T-helper 2 cell treated with Interferon-gamma antibody and Interleukin-4, amounts not matched to agents 5 μg/mL and 100 μg/mL, for 36 hours (primary cell): ENCODE data around the gene LPIN1.
A peak's percentile ranks its signal among the peaks of the same experiment; 100 is the strongest.

Experiments used
- DNase-seq: peaks from one replicate; pipeline ENCODE4 v3.0.0; 2021; ENCODE audit warnings: low spot score
- H3K27ac Mint-ChIP-seq: one replicate; pipeline ENCODE4 v1.8.0; 2021; ENCODE audit warnings: mild to moderate bottlenecking, mixed read lengths
- H3K27me3 Mint-ChIP-seq: one replicate; pipeline ENCODE4 v1.8.0; 2021; ENCODE audit warnings: low read depth, mixed read lengths
- H3K36me3 Mint-ChIP-seq: one replicate; pipeline ENCODE4 v1.8.0; 2021; ENCODE audit warnings: low read depth, mixed read lengths
- H3K4me1 Mint-ChIP-seq: one replicate; pipeline ENCODE4 v1.8.0; 2021; ENCODE audit warnings: low read depth, mixed read lengths
- H3K4me3 Mint-ChIP-seq: one replicate; pipeline ENCODE4 v1.8.0; 2022; ENCODE audit warnings: mild to moderate bottlenecking, moderate library complexity, mixed read lengths
- H3K9me3 Mint-ChIP-seq: one replicate; pipeline ENCODE4 v1.8.0; 2021; ENCODE audit warnings: mixed read lengths

The LPIN1 gene

DNA sequence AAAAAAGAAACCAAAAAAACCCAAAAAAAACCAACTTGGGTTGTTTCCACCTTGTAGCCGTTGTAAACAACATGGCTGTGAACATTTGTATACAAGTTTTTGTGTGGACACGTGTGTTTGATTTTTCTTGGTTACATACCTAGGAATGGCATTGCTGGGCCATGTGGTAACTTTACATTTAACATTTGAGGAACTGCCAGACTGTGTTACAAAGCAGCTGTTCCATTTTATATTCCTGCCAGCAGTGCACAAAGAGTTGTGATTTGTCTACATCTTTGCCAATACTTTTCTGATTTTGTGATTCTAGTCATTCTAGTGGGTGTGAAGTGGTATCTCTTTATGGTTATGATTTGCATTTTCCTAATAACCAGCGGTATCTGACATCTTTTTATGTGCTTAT, 22.5 kb downstream of the LPIN1 start:
- Mint-ChIP-seq H3K4me3 (no peak overlapping the region), H3K36me3 (peaks cover 70% of the 10 kb centered on the region), H3K27ac (no peak overlapping the region), H3K9me3 (no peaks in the 10 kb centered on the region), H3K27me3 (no peaks in the 10 kb centered on the region), H3K4me1 (peaks cover 23% of the 10 kb centered on the region)
- no peak for DNase-seq

DNA sequence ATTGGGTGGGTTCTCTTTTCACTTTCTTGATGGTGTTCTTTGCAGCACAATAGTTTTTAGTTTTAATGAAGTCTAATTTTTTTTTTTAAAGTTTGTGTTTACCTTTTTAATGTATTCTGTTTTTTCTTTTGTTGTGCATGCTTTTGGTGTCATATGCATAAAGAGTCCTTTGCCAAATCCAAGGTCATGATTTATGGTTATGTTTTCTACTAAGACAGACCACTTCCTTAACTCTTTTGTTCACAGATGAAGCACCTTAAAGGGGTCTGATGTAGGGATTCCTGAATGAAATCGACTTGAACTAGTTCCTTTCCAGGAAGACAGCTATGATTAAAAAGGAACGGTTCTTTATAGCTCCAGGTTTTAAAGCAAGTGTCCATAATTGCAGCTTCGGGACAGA, 23.1 kb downstream of the LPIN1 start:
- Mint-ChIP-seq H3K27me3 (no peaks in the 10 kb centered on the region), H3K4me1 (peaks cover 29% of the 10 kb centered on the region), H3K9me3 (no peaks in the 10 kb centered on the region), H3K27ac (no peak overlapping the region), H3K4me3 (no peak overlapping the region), H3K36me3 (peaks cover 73% of the 10 kb centered on the region)
- no peak for DNase-seq

DNA sequence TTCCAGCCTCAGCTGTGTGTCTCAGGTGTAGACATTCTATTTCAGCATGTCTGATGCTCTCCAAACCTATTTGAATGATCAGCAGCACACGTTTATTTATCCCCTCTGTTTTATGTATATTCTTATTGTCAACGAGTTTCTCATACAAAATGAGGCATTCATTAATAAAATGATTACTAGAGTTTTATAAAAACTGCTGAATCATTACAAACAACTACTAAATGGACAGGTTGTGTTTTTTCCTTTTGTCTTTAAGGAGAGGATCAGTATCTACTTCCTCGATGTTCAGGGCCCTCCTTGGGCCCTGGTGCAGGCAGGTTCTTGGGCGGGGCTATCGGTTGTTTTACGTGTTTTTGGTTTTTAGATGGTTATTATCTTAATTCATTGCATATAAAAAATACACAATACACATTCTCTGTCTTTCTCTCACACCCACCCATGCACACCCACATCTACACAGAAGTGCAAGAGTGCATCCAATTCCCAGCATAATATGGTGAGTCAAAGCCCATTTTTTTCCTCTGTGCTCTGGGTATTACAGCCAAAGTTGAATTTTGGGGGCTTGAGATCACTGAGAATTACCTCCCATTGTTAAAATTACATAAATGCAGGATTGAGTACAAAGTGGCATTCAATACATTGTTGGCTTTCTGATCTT, 24.2 kb downstream of the LPIN1 start:
- no peaks in the 10 kb centered on the region for H3K9me3 Mint-ChIP-seq
- DNase-seq, result no peak
- H3K4me3 Mint-ChIP-seq, result no peak overlapping the region
- peak overlapping the region; percentile 38 for H3K27ac Mint-ChIP-seq
- peaks cover 74% of the 10 kb centered on the region for H3K36me3 Mint-ChIP-seq
- peaks cover 37% of the 10 kb centered on the region for H3K4me1 Mint-ChIP-seq
- no peaks in the 10 kb centered on the region for H3K27me3 Mint-ChIP-seq

DNA sequence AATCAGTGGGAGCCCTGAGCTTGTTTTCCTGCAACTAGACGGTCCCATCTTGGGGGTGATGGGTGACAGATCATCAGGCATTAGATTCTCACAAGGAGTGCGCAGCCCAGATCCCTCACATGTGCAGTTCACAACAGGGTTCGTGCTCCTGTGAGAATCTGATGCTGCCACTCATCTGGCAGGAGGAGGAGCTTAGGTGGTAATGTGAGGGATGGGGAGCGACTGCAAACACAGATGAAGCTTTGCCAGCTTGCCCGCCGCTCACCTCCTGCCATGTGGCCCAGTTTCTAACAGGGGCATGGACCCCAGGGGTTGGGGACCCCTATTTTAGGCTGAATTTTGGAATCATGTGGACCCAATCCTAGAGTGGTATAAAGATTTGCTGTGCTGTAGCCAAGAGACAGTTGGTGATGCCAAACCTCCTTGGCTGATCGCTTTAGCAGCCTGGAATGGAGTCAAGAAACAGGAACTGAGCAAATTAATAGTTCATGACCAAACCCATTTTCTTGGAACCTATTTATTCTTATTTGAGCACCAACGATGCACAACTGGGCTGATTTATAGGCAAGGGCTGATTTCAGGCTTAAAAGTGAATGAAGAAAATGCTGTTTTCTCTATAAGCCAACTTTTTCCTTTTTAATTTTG, 25.7 kb downstream of the LPIN1 start:
- no peak overlapping the region for H3K27ac Mint-ChIP-seq
- no peaks in the 10 kb centered on the region for H3K9me3 Mint-ChIP-seq
- no peaks in the 10 kb centered on the region for H3K27me3 Mint-ChIP-seq
- DNase-seq, result no peak
- H3K36me3 Mint-ChIP-seq, result peaks cover 64% of the 10 kb centered on the region
- peaks cover 37% of the 10 kb centered on the region for H3K4me1 Mint-ChIP-seq
- H3K4me3 Mint-ChIP-seq, result no peak overlapping the region

DNA sequence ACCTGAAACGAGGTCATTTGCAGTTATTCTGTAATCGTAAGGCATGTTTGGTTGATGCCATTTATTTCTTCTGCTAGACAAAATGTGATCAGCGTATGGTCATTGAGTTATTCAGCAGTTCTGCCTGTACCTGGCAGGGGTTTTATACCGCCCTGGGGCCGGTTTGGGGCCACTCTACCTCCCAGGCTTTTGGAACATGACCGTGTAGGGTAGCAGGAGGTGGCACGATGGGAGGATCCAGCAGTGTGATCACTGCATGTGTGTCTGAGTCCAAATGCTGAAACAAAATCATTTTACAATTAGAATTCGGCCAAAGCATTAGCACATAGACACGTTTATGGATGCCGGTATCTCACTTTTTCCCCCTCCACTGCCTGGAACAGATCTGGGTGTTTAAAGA, 26.7 kb downstream of the LPIN1 start:
- peak overlapping the region; percentile 21 for H3K27ac Mint-ChIP-seq
- peaks cover 66% of the 10 kb centered on the region for H3K36me3 Mint-ChIP-seq
- H3K4me1 Mint-ChIP-seq, result peaks cover 41% of the 10 kb centered on the region
- no peak for DNase-seq
- H3K9me3 Mint-ChIP-seq, result no peaks in the 10 kb centered on the region
- H3K27me3 Mint-ChIP-seq, result no peaks in the 10 kb centered on the region
- no peak overlapping the region for H3K4me3 Mint-ChIP-seq

DNA sequence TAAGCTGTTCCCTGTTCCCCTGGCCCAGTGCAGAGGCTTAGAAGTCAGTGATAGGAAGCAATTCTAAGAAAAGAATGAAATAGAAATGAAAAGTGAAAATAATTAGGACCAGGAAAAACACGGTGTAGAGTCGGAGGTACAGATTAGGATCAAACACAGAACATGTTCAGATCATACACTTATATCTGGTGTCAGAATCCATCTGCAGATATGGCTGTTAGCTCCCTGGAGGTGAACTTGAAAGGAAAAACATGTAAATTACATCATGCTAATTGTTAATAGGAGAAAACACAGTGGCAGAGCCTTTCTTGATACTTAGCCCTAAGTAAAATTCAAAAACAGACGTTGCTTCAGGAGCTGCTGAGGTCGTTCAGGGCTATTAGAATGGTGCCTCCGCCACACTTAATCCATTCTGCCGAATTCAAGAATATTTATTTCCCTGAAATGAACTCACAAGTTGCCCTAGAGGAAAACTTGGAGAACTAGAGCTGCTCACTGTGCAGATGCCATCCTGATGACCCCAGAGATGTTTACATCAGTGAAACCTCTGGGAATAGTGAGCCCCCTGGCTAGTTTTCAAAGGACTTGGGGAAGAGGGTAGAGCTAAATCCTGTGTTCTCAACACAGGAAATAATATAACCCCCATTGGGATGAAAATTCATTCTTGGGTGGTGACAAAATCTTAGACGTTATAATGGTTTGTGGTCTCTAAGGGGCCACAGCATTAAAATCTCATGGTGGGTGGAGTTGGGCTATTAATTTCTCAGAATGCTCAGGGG, 27.5 kb downstream of the LPIN1 start:
- Mint-ChIP-seq H3K4me1 (peaks cover 49% of the 10 kb centered on the region), H3K27ac (peak overlapping the region; percentile 82), H3K27me3 (no peaks in the 10 kb centered on the region), H3K4me3 (peak overlapping the region; percentile 35), H3K9me3 (no peaks in the 10 kb centered on the region), H3K36me3 (peaks cover 69% of the 10 kb centered on the region)
- no peak for DNase-seq

DNA sequence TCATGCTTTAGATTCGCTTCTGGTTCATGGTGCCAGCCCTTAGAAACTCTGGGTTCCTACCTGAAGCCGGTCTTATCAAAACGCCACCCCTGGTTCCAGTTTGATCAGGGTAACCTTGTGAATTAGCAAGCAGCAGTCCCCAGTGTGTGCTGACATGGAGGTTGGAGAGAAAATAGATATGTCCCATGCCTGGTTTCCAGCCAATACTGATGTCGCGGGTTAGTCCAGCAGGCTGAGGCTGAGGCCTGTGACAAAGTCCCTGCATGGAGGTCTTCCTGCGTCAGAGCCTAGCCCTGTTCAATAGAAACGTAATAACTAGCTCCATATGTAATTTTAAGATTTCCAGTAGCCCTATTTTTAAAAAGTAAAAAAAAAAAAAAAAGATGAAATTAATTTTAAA, 28.2 kb downstream of the LPIN1 start:
- peaks cover 50% of the 10 kb centered on the region for H3K4me1 Mint-ChIP-seq
- peaks cover 69% of the 10 kb centered on the region for H3K36me3 Mint-ChIP-seq
- peak overlapping the region; percentile 82 for H3K27ac Mint-ChIP-seq
- H3K9me3 Mint-ChIP-seq, result no peaks in the 10 kb centered on the region
- no peaks in the 10 kb centered on the region for H3K27me3 Mint-ChIP-seq
- no peak overlapping the region for H3K4me3 Mint-ChIP-seq
- DNase-seq, result no peak

DNA sequence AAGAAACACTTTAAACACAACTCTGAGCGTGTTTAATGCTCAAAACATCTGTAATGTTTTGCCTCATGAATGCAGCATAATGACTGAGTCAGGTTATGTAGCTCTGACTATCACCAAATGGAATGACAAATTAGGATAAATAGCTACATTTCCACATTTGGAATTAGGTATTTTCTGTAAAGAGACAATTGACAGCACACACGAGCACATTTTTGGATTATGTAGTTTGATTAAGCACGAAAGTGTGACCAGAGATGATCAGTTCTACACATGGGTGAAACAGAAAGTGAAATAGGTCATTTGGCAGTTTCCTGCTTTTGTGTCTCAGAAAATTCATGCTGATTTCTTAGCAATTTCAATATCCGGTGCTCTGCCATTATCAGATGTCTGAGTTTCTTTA, 29.0 kb downstream of the LPIN1 start:
- Mint-ChIP-seq H3K4me1 (peaks cover 51% of the 10 kb centered on the region), H3K9me3 (no peaks in the 10 kb centered on the region), H3K4me3 (peak overlapping the region; percentile 74), H3K36me3 (peaks cover 74% of the 10 kb centered on the region), H3K27ac (peak overlapping the region; percentile 82), H3K27me3 (no peaks in the 10 kb centered on the region)
- DNase-seq, result no peak

DNA sequence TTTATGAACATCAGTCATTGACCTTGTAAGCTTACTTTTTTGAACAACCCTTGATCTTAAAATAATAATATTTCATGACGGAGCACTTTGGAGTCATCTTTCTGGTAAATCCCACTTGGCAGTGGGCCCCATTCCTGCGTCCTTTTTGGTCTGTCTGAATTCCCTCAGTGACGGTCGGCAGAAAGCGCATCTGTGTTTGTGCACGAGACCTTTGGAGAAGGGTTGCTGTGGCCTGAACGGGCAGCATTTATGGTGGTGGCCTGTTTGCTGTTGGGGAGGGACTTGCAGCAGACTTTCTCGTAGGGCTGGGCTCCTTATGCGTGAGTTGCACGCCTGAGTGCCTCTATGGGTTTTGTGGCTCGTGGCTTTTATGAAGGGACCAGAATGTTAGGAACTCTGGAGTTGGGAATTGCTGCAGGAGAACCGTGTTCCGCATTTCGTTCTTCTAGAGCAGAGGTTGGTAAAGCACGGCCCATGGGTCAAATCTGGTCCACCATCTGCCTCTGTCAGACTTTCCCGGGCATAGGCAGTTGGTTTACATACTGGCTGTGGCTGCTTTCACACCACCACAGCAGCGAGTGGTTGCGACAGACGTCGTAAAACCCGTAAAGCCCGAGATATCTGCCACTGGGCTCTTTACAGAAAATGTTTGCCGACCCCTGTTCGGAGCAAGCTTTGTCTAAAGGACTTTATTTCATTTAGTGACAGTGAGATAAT, 30.8 kb downstream of the LPIN1 start:
- DNase-seq, result no peak
- Mint-ChIP-seq H3K36me3 (peaks cover 78% of the 10 kb centered on the region), H3K27ac (peak overlapping the region; percentile 58), H3K27me3 (no peaks in the 10 kb centered on the region), H3K4me3 (peak overlapping the region; percentile 58), H3K4me1 (peaks cover 50% of the 10 kb centered on the region), H3K9me3 (no peaks in the 10 kb centered on the region)

DNA sequence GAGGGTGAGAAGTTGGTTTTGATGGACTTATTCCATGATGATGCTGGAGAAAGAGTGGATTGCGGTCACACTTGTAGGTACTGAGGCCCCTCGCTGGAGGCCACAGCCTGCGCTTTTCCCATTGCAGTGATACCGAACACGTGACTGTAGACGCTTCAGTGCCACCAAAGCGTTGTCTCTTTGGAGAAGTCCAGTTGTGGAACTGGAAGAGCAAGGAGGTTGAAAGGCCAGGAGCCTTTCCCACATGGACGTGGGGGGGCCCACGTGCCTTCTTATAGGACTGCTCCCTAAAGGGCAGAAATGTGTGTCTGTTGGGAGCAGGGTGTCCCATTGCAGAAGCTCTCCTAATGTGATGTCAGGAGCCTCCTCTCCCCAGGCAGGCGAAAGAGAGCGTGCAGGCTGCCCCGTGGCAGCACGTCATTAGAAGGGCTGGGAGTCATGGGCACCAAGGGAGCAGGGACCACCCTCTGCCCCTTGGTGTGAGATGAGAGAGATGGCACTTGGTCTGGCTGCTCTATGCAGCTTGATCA, 31.5 kb downstream of the LPIN1 start:
- peaks cover 78% of the 10 kb centered on the region for H3K36me3 Mint-ChIP-seq
- no peaks in the 10 kb centered on the region for H3K27me3 Mint-ChIP-seq
- no peaks in the 10 kb centered on the region for H3K9me3 Mint-ChIP-seq
- DNase-seq, result no peak
- peak overlapping the region; percentile 58 for H3K4me3 Mint-ChIP-seq
- peak overlapping the region; percentile 58 for H3K27ac Mint-ChIP-seq
- peaks cover 50% of the 10 kb centered on the region for H3K4me1 Mint-ChIP-seq

DNA sequence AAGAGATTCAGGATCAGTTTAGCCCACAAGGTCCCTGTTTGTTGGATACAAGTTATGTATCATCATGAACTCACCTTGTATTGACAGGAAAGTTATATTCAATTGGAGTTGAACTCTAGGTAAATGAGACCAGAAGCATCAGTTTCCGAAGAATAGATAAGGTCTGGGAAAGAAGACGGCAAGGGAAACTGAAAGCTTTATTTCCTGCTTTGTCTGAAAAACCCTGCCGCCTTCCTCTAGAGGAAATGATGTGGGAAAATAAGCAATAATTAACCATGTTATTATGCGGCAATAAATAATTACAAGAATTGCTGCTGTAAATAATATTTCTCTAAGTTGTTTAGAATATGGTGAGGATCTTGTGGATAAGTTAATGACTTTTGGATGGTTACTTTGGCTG, 32.0 kb downstream of the LPIN1 start:
- Mint-ChIP-seq H3K4me3 (peak overlapping the region; percentile 58), H3K4me1 (peaks cover 50% of the 10 kb centered on the region), H3K36me3 (peaks cover 78% of the 10 kb centered on the region), H3K27me3 (no peaks in the 10 kb centered on the region), H3K27ac (peak overlapping the region; percentile 58), H3K9me3 (no peaks in the 10 kb centered on the region)
- DNase-seq, result no peak

DNA sequence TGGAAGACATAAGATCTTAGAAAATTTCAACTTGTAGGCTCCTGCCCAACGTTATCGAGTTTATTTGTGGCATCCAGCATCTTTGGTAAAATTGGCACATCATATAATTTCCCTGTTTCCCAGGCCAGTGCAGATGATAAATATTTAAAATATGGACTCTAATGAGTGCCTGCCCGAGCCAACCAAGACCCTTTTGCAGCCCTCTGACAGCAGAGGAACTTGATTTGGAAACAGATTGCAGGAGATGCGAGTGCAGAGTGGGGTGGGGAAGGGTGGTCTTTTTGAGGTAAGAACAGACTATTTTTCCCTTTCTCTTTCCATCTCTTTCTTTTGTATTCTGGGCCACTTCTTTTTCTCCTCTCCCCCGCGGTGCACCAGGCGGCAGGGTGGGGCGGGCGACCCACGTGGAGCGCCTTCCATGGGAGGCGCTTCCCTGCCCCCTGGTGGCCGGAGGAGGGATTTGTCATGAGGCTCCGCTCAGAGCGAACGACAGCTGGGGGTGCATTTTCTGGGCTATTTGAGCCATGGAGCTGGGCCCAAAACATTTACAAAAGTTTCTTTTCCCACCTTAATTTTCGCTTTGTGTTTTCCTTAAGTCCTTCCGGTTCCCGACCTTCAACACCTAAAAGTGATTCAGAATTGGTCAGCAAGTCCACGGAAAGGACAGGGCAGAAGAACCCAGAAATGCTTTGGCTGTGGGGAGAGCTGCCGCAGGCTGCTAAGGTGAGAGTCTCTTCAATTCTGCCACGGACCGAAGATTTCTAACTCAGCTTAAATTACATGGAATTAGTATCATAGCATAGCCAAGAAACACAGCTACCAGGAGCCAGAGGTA, 32.7 kb downstream of the LPIN1 start:
- Mint-ChIP-seq H3K27me3 (no peaks in the 10 kb centered on the region), H3K4me1 (peaks cover 42% of the 10 kb centered on the region), H3K36me3 (peaks cover 77% of the 10 kb centered on the region), H3K4me3 (peak overlapping the region; percentile 58), H3K9me3 (no peaks in the 10 kb centered on the region), H3K27ac (peak overlapping the region; percentile 71)
- DNase-seq, result peak; percentile 71

DNA sequence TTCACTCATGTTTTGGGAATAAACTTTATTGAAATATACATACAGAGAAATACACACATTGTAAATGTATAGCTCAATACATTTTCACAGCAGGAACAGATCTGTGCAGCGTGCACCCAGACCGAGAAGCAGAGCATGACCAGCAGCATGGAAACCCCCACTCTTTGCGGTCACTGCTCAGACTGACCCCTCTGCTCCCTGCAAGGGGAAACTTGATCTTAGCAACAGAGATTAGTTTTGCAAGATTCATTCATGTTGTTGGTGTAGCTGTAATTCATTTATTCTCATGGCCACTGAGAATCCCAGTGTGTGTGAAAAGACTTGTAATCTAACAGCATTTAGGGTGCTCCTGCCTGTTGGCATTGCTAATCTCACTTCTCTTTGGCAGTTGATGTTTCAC, 35.2 kb downstream of the LPIN1 start:
- Mint-ChIP-seq H3K27ac (no peak overlapping the region), H3K36me3 (peaks cover 77% of the 10 kb centered on the region), H3K4me1 (peaks cover 28% of the 10 kb centered on the region), H3K9me3 (no peaks in the 10 kb centered on the region), H3K27me3 (no peaks in the 10 kb centered on the region), H3K4me3 (no peak overlapping the region)
- DNase-seq, result no peak
